Measurements from ENCODE around the gene TBX2.
"Not testable (repeated sequence)": the region's sequence is repeated elsewhere in the genome, so short reads cannot be mapped to it uniquely, and the experiment has no call there.

TBX2 gene

DNA sequence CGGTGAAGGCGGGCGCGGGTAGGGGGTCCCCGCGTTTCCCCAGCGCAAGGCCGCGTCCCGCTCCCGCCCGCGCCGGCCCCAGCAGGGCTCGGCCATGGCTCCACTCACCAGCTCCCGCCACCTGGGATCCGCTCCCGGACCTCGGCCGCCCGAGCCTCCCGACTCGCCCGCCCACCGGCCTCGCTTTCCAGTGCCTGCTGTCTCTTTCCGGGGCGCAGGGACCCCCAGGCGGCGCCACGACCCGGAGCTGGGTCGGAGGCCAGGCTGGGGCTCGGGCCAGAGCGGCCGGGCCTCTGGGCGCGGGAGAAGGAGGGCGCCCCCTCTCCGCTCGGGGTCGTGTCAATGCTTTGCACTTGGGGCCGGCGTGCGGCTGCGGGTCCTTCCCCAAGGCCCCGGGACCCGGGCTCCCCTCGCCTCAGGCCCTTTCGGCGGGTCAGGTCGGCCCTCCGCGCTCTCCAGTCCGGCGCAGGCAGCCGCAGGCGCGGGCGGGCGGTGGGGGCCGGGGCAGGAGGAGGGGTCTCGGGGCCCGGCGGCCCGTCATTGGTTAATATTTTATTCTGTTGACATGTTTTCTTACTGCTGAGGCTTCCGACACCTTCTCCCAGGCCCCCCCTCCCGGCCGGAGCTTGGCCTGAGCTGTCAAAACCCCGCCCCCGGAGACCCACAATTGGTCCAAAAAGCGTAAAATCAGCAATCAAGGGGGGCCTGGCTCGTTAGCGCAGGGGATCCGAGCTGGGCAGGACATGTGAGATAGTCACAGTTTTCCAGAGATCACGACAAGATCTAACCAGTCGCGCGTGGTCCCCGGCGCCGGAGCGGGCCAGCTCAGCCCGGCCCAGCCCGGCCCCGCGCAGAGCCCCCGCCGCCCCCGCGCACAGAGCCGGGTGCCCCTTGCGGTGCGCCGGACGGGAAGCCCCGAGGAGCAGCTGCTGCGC, at the start of gene TBX2:
Gene TBX2, plus strand, starts transcription at position 713 of the 935 bp plus-strand sequence. CDS start 334 bp downstream, outside the sequence.
- peak; percentile 65 for DNase-seq

GRCh38 chr17:61351745-61352407, 47.8 kb upstream of the TBX2 start:
- no peak for DNase-seq

DNA sequence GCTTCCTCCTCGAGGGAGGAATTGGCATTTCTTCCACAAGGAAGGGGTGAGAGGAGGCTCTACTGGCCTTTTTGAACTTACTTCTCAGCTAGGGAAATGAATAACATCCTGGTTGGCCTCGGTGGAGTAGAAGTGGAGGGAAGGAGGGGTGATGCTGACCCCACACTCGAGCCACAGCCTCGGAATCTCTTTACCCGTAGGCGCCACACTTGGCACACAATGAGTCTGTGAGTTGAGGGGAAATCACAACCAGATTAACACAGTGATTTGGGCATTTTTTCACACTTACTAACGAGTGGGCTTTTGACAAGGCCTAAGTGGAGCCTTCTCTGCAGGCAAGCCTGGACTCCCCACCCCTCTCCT, 47.3 kb upstream of the TBX2 start:
- peak; percentile 12 for DNase-seq

DNA sequence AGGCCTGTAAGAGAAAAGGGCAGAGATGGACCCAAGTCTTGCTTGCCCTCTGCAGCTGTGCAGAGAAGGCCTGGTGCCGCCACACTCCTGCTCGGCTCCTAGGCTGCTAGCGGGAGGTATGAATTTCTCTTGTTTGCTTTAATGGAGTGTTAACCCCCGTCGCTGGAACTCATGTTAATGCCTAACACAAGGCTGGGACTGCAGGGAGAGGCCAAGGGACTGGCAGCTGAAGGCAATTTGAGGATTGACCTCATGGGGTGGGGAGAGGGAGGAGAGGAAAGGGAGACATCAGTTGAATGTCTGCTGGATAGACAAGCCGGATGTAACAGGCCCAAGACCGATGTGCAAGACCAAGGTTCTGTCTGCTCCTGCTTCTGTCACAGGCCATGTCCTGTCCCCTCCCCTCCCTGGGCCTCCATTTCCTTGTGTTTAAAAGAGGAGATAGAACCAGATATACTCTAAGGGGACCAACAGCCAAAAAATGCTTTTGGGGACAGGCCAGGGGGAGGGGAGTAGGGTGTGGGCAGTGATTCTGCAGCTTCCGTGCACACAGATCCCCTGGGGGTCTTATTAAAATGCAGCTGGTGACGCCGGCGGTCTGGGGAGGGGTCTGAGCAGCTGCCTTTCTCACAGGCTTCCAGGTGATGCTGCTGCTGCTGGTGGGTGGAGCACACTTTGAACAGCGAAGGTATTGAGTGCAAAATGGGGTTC, 46.7 kb upstream of the TBX2 start:
- no peak for DNase-seq

DNA sequence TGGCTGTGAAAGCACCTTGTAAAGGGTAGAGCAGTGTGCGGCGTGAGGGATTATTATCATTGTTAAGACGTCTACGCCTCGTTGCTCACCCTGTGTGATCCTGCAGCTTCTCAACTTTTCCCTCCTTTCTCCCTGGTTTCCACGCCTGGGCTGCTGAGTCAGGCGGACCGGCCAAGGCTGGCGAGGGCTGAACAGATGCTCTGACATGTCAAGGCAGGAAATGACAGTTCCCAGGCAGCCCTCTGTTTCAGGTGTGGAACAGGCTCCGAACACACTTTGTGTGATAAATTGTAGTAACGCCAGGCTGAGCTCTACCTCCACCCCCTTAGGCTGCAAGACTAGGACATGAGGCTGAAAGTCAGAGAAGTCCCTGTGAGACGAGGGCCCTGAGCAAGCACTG, 46.0 kb upstream of the TBX2 start:
- no peak for DNase-seq

- no peak for DNase-seq
Observed at GRCh38 chr17:61354895-61355874, 44.5 kb upstream of the TBX2 start.

- DNase-seq = not testable (repeated sequence)
Observed at GRCh38 chr17:61357061-61357460, 42.6 kb upstream of the TBX2 start.

DNA sequence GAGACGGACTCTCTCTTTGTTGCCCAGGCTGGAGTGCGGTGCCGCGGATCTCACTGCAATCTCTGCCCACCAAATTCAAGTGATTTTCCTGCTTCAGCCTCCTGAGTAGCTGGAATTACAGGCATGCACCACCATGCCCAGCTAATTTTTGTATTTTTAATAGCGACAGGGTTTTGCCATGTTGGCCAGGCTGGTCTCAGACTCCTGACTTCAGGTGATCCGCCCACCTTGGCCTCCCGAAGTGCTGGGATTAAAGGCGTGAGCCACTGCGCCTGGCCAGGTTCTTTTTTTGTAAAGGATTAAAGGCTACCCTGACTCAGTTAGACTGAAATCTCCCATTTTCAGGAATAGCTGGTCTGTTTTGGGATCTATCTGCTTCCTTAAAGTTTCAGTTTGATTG, 40.1 kb upstream of the TBX2 start:
- not testable (repeated sequence) for DNase-seq

- no peak for DNase-seq
Observed at GRCh38 chr17:61360318-61360943, 39.2 kb upstream of the TBX2 start.

GRCh38 chr17:61361084-61361483, 38.6 kb upstream of the TBX2 start:
- DNase-seq = peak; percentile 86

GRCh38 chr17:61362396-61362795, 37.2 kb upstream of the TBX2 start:
- DNase-seq = no peak

- DNase-seq = no peak
Observed at GRCh38 chr17:61362852-61363600, 36.6 kb upstream of the TBX2 start.

GRCh38 chr17:61363601-61364462, 35.8 kb upstream of the TBX2 start:
- DNase-seq = no peak

- no peak for DNase-seq
Observed at GRCh38 chr17:61364463-61364846, 35.2 kb upstream of the TBX2 start.

- DNase-seq = no peak
Observed at GRCh38 chr17:61366076-61366714, 33.4 kb upstream of the TBX2 start.

DNA sequence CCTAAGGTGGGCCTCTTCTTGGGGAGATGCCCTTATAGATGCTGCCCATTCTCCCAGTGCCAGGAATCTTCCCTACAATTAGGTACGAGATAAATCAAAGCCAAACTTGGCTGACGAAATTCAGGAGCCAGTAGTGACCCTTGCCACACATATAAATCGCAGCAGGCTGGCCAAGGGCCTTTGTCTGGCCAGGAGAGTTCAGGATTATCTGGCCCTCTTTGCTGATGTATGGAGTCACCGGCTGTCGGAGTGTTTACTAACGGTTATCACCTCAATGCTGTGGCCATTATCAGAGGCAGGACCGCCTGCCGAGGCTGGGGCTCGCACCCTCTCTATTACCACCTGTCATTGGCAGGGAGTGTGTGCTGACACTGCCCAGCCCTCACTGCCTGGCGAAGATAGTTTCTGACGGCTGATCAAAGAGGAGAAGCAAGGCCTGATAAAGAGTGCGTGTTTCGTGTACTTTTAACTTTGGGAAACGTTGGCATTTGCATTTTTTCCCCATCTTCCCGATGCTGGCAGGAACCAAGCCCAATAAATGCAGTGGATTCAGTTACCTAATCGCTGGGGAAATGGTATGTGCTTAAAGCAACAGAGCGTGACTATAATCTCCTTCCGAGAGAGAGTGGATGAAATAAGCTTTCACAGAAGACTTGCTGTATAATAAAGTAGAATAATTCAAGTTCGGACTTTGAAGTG, 32.8 kb upstream of the TBX2 start:
- DNase-seq = no peak

- DNase-seq = no peak
Observed at GRCh38 chr17:61368049-61368831, 31.4 kb upstream of the TBX2 start.

DNA sequence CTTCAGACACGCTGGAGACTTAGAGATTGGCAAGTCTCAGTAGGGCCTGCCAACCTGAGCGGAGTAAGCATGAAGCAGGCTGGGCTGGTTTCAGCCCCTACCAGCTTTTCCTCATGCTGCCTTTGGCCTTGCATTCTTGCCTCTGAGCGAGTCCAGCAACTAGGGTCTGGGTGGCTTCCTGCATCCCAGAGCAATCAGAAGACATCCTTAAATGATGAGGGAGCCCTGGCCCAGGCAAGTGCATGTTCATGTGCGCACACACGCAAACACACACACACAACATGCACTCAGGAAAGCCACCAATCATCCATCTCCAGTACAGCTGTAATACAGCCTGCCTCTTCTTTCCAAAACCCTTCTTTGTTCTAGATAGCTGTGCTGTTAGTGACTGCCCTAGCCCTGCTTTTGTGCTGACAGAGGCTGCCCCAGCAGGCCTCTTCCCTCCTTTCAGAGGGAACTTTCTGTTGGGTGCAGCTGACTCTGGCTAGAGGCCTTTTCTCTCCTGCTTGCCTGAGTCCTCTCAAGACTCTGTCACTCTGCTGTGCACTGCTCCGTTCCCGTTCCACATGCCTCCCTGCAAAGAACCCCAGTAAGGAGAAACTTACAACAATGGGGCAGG, 30.7 kb upstream of the TBX2 start:
- no peak for DNase-seq

Data from fibroblast of upper back skin (primary cell).